ENCODE data around the gene ZNF710.

GRCh38 chr15:90039996-90040395 is 38.9 kb downstream of the ZNF710 start:
- TF ChIP-seq, protein P1, sequence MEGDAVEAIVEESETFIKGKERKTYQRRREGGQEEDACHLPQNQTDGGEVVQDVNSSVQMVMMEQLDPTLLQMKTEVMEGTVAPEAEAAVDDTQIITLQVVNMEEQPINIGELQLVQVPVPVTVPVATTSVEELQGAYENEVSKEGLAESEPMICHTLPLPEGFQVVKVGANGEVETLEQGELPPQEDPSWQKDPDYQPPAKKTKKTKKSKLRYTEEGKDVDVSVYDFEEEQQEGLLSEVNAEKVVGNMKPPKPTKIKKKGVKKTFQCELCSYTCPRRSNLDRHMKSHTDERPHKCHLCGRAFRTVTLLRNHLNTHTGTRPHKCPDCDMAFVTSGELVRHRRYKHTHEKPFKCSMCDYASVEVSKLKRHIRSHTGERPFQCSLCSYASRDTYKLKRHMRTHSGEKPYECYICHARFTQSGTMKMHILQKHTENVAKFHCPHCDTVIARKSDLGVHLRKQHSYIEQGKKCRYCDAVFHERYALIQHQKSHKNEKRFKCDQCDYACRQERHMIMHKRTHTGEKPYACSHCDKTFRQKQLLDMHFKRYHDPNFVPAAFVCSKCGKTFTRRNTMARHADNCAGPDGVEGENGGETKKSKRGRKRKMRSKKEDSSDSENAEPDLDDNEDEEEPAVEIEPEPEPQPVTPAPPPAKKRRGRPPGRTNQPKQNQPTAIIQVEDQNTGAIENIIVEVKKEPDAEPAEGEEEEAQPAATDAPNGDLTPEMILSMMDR (IDR thresholded peaks at IDR 0.05; ENCODE audit: borderline replicate concordance, extremely low read depth, low read length, poor library complexity, severe bottlenecking), result no peak
- no peak for TF ChIP-seq EZH2 (IDR thresholded peaks at IDR 0.05; ENCODE audit: borderline replicate concordance, low read depth, low read length, severe bottlenecking)

Measured in DND-41 (cell line).